Stimulated activated naive CD8-positive, alpha-beta T cell treated with anti-CD3 and anti-CD28 coated beads, Interleukin-15, amount 100 ng/mL, for 72 hours (primary cell): ENCODE data around the gene CACNG7.

ENCODE experiments used
- ATAC-seq: fragments of 150-1000 bp; cut with Tn5 transposase; 2 replicates; pipeline ENCODE4 v1.10.0; 2021; ENCODE audit warnings: mild to moderate bottlenecking, moderate library complexity
- DNase-seq, 2 donors: peaks; one replicate each; pipeline ENCODE4 v3.0.0; 2021 to 2022
- H3K27ac Mint-ChIP-seq, 2 donors: one replicate each; pipeline ENCODE4 v1.8.0; 2022; ENCODE audit warnings: mild to moderate bottlenecking in 2 of 2, mixed read lengths in 2 of 2, moderate library complexity in 2 of 2
- H3K27me3 Mint-ChIP-seq: one replicate; pipeline ENCODE4 v1.8.0; 2022; ENCODE audit warnings: mixed read lengths
- H3K4me1 Mint-ChIP-seq: one replicate; pipeline ENCODE4 v1.8.0; 2022; ENCODE audit warnings: mild to moderate bottlenecking, mixed read lengths
- H3K4me3 Mint-ChIP-seq, 2 donors: one replicate each; pipeline ENCODE4 v1.8.0; 2022; ENCODE audit warnings: mild to moderate bottlenecking in 2 of 2, mixed read lengths in 2 of 2, moderate library complexity in 1 of 2
- H3K9me3 Mint-ChIP-seq, 2 donors: one replicate each; pipeline ENCODE4 v1.8.0; 2022; ENCODE audit warnings: mixed read lengths in 2 of 2

Gene CACNG7

DNA sequence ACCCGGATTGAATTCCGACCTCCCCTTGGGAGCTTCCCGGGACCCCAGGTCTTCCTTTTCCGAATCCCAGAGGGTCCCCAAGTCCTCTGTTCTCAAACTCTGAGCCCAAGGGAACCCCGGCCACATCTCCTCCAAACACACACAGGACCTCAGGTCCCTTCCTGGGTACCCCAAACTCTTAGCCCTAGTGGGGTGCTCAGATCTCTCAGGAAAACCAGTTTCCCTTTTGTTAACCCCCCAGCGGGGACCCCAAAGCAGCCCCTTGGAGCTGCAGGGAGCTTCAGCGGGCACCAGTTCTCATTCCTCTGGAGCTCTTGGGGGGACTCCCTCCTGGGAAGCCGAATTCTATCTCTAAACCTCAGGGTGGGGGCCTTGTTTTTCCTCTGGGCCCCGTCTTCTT is 83.1 kb downstream of the CACNG7 start:
- Mint-ChIP-seq H3K4me3 (peak overlapping the region; percentile 57 to 63), H3K27ac (no peak overlapping the region), H3K4me1 (peaks cover 7% of the 10 kb centered on the region), H3K27me3 (peaks cover 62% of the 10 kb centered on the region), H3K9me3 (no peaks in the 10 kb centered on the region)
- DNase-seq = no peak
- no peak for ATAC-seq

DNA sequence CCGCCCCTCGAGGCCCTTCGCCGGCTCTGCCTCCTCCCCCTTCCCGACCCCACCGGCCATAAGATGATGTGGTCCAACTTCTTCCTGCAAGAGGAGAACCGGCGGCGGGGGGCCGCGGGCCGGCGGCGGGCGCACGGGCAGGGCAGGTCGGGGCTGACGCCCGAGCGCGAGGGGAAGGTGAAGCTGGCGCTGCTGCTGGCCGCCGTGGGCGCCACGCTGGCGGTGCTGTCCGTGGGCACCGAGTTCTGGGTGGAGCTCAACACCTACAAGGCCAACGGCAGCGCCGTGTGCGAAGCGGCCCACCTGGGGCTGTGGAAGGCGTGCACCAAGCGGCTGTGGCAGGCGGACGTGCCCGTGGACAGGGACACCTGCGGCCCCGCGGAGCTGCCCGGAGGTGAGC is 83.7 kb downstream of the CACNG7 start:
- H3K4me3 Mint-ChIP-seq = no peak overlapping the region

DNA sequence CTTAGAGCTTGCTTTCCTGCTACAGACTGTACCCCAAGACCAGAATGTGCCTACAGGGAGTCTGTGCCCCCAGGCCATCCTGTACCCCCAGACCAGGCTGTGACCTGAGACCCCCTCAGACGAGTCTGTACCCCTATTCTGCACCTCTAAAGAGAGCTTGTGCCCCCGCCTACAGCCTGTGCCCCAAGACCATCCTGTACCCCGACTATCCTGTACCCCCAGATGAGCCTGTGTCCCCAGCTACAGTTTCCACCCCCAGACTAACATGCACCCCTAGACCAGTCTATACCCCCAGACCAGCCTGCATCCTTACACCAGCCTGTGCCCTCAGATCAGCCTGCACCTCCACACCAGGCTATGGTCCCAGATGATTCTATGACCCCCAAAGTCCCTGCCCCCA is 84.4 kb downstream of the CACNG7 start:
- peaks cover 7% of the 10 kb centered on the region for H3K4me1 Mint-ChIP-seq
- H3K9me3 Mint-ChIP-seq = no peaks in the 10 kb centered on the region
- no peak for ATAC-seq
- no peak overlapping the region for H3K4me3 Mint-ChIP-seq
- no peak for DNase-seq
- no peak overlapping the region for H3K27ac Mint-ChIP-seq
- H3K27me3 Mint-ChIP-seq = peaks cover 70% of the 10 kb centered on the region

More for the DNA sequence above, 83.7 kb downstream of the CACNG7 start:
- Mint-ChIP-seq H3K9me3 (no peaks in the 10 kb centered on the region), H3K27me3 (peaks cover 68% of the 10 kb centered on the region), H3K27ac (no peak overlapping the region), H3K4me1 (peaks cover 7% of the 10 kb centered on the region)
- DNase-seq (no peak), ATAC-seq (no peak)
